Thyroid gland (tissue), 4 donors: ENCODE measurements around the gene KLF11. TPM values are rescaled to one million over a fixed set of nuclear protein-coding genes. Genes with fewer than 3 reads are reported as not detected.
A peak's percentile ranks its signal among the peaks of the same experiment; 100 is the strongest.

Source experiments
- DNase-seq, 2 donors: peaks; one replicate each; pipeline ENCODE4 v3.0.0-alpha.2; 2019
- H3K27ac ChIP-seq, 3 donors: fragments of 200-600 bp; sonication (generic); 1 replicate in 2 of 3; 2 replicates in 1 of 3; pipeline ENCODE4 v1.5.1; 2016 to 2019; ENCODE audit warnings: mild to moderate bottlenecking in 1 of 3, moderate library complexity in 1 of 3
- H3K27me3 ChIP-seq: fragments of 200-600 bp; sonication (generic); one replicate; pipeline ENCODE4 v1.5.1; 2019
- H3K36me3 ChIP-seq, 2 donors: fragments of 200-600 bp; sonication (generic); one replicate each; pipeline ENCODE4 v1.5.1; 2016 to 2019
- H3K4me1 ChIP-seq, 2 donors: fragments of 200-600 bp; sonication (generic); one replicate each; pipeline ENCODE4 v1.5.1; 2017 to 2019
- H3K4me3 ChIP-seq, 3 donors: fragments of 200-600 bp; sonication (generic); replicated peaks in 1 of 3; 1 replicate in 2 of 3; 2 replicates in 1 of 3; pipeline ENCODE4 v1.5.1; 2016; ENCODE audit warnings: mild to moderate bottlenecking in 1 of 3
- H3K9me3 ChIP-seq: fragments of 200-600 bp; sonication (generic); one replicate; pipeline ENCODE4 v1.5.1; 2017
- CTCF ChIP-seq, 6 experiments: fragments of 200-600 bp in 3 of 6; fragments of 450-650 bp in 3 of 6; sonication (generic) in 3 of 6; IDR thresholded peaks; one replicate each; pipeline ENCODE4 v1.5.1; 2016 to 2019; ENCODE audit warnings: antibody characterized with exemption in 6 of 6, mild to moderate bottlenecking in 2 of 6, inconsistent platforms in 1 of 6, moderate library complexity in 1 of 6
- POLR2A ChIP-seq, 2 donors: fragments of 450-650 bp; IDR thresholded peaks; one replicate each; pipeline ENCODE4 v1.6.1; 2017; ENCODE audit warnings: antibody characterized with exemption in 2 of 2, mild to moderate bottlenecking in 2 of 2, moderate library complexity in 1 of 2
- WGBS, 2 donors: methylation state at CpG; one replicate each; pipeline ENCODE4 v1.1.5; 2017; 5-methylcytosine and 5-hydroxymethylcytosine counted together
- intact Hi-C: fragments of 100-400 bp; cut with DNase I; formaldehyde crosslinking; loops from one replicate; pipeline ENCODE4 v1.15.1; 2023
- total RNA-seq, 4 donors: library from RNA; depleted of rRNA; stranded (reverse); fragments of >200 nt; gene quantifications; one replicate each; pipeline ENCODE4 v1.2.3, GENCODE V29; 2016

The KLF11 gene
- total RNA-seq, 4 donors from 2014 or later: 11.2 to 44.2 (median 23.7) TPM

- TF ChIP-seq POLR2A (IDR thresholded peaks at IDR 0.05) (no peak), CTCF (IDR thresholded peaks at IDR 0.05) (no peak)
- intact Hi-C loops: no loop called here
- H3K4me3 ChIP-seq: no peak overlapping the region
- no peaks in the 10 kb centered on the region for H3K27me3 ChIP-seq
- no peaks in the 10 kb centered on the region for H3K36me3 ChIP-seq
- H3K27ac ChIP-seq: no peak overlapping the region
- H3K4me1 ChIP-seq: peaks cover 34 to 65% of the 10 kb centered on the region in 2 donors
- DNase-seq: no peak
- no peaks in the 10 kb centered on the region for H3K9me3 ChIP-seq
- WGBS, 2 donors: 82% methylated on average over 14 to 16 of the region's 16 CpGs
Observed at GRCh38 chr2:10039658-10040410, 3.5 kb upstream of the KLF11 start.

GRCh38 chr2:10041711-10042110, 1.6 kb upstream of the KLF11 start:
- no peak for DNase-seq
- Histone ChIP-seq H3K27me3 (no peaks in the 10 kb centered on the region), H3K4me1 (peaks cover 17 to 56% of the 10 kb centered on the region in 2 donors), H3K27ac (peak overlapping the region in 2 of 3 donors; percentile 92 to 95), H3K9me3 (no peaks in the 10 kb centered on the region), H3K4me3 (no peak overlapping the region), H3K36me3 (no peaks in the 10 kb centered on the region)
- WGBS, 2 donors: 92 to 93% methylated on average over 14 of the region's 14 CpGs
- TF ChIP-seq CTCF (IDR thresholded peaks at IDR 0.05): no peak
- no peak for TF ChIP-seq POLR2A (IDR thresholded peaks at IDR 0.05)
- intact Hi-C loops: no loop called here

- peak overlapping the region in 2 of 3 donors; percentile 5 to 45 for H3K4me3 ChIP-seq
- H3K9me3 ChIP-seq: no peaks in the 10 kb centered on the region
- peak overlapping the region; percentile 86 to 95 (median 92) for H3K27ac ChIP-seq
- WGBS, 2 donors: 20 to 21% methylated on average over 30 to 46 of the region's 54 CpGs
- peak; percentile 71 to 78 for DNase-seq
- no peaks in the 10 kb centered on the region for H3K27me3 ChIP-seq
- TF ChIP-seq POLR2A (IDR thresholded peaks at IDR 0.05) (peak in 1 of 2 donors; percentile 51), CTCF (IDR thresholded peaks at IDR 0.05) (peak in 2 of 6 experiments; percentile 18 to 22)
- H3K4me1 ChIP-seq: peaks cover 13 to 48% of the 10 kb centered on the region in 2 donors
- intact Hi-C loops: no loop called here
- H3K36me3 ChIP-seq: peaks cover 0 to 3% of the 10 kb centered on the region in 2 donors
Observed at GRCh38 chr2:10042301-10043161, 819 bp upstream of the KLF11 start.

GRCh38 chr2:10043906-10044601, 704 bp downstream of the KLF11 start:
- TF ChIP-seq CTCF (IDR thresholded peaks at IDR 0.05) (no peak), POLR2A (IDR thresholded peaks at IDR 0.05) (peak in 1 of 2 donors; percentile 1)
- Histone ChIP-seq H3K27ac (peak overlapping the region; percentile 92 to 99 (median 95)), H3K4me1 (peaks cover 16 to 49% of the 10 kb centered on the region in 2 donors), H3K27me3 (no peaks in the 10 kb centered on the region), H3K4me3 (peak overlapping the region; percentile 9 to 69 (median 44)), H3K36me3 (peaks cover 9 to 16% of the 10 kb centered on the region in 2 donors), H3K9me3 (no peaks in the 10 kb centered on the region)
- intact Hi-C loops: no loop called here
- DNase-seq: peak; percentile 94 to 97
- WGBS, 2 donors: 27 to 59% methylated on average over 7 to 11 of the region's 90 CpGs
